SK-N-SH (cell line): ENCODE measurements around the gene CNTNAP5. TPM values are rescaled to one million over a fixed set of nuclear protein-coding genes. Genes with fewer than 3 reads are reported as not detected.

Experiments
- CTCF ChIA-PET: fragments of 300-600, 350-600 bp; formaldehyde crosslinking; extraction: SDS; loops from one replicate; lab custom pipeline; 2021; lab: Yijun Ruan, JAX
- POLR2A ChIA-PET: fragments of 350-600 bp; sonication (Branson Sonifier 250); formaldehyde crosslinking; extraction: SDS; loops from one replicate; lab custom pipeline; 2020; ENCODE audit warnings: antibody characterized with exemption, inconsistent platforms; lab: Yijun Ruan, JAX
- DNase-seq: peaks from one replicate; pipeline ENCODE4 v3.0.0; 2012
- H2AFZ ChIP-seq: fragments of 200-600 bp; sonication (generic); 2 replicates; pipeline ENCODE4 v1.8.1; 2016; ENCODE audit warnings: antibody characterized with exemption, mild to moderate bottlenecking, low read depth
- H3F3A ChIP-seq: fragments of 200-600 bp; sonication (generic); replicated peaks from 2 replicates; pipeline ENCODE3; 2016; ENCODE audit warnings: antibody characterized with exemption, mild to moderate bottlenecking; ENCODE audit not compliant: insufficient read depth
- H3K27ac ChIP-seq, 2 experiments: fragments of 200-500 bp in 1 of 2; fragments of 200-600 bp in 1 of 2; sonication (Bioruptor generic) in 1 of 2; sonication (generic), shearing (Covaris generic) in 1 of 2; 2 replicates each; pipeline versions ENCODE4 v1.5.1 to v1.6.1; 2014 to 2016; ENCODE audit warnings: low read depth in 2 of 2, inconsistent platforms in 1 of 2, low read length in 1 of 2, mild to moderate bottlenecking in 1 of 2, mixed read lengths in 1 of 2
- H3K27me3 ChIP-seq: fragments of 200-600 bp; sonication (generic), shearing (Covaris generic); 2 replicates; pipeline ENCODE4 v1.6.1; 2016; ENCODE audit warnings: mixed run types; ENCODE audit not compliant: insufficient read depth
- H3K36me3 ChIP-seq, 2 experiments: fragments of 200-500 bp in 1 of 2; fragments of 200-600 bp in 1 of 2; sonication (Bioruptor generic) in 1 of 2; sonication (generic) in 1 of 2; replicated peaks in 1 of 2; 2 replicates each; pipeline versions ENCODE3 to v1.5.1; 2014 to 2016; ENCODE audit warnings: low read length in 1 of 2, mild to moderate bottlenecking in 1 of 2; ENCODE audit not compliant: insufficient read depth in 2 of 2, control insufficient read depth in 1 of 2
- H3K4me1 ChIP-seq, 2 experiments: fragments of 200-500 bp in 1 of 2; fragments of 200-600 bp in 1 of 2; sonication (Bioruptor generic) in 1 of 2; sonication (generic), shearing (Covaris generic) in 1 of 2; 2 replicates each; pipeline versions ENCODE4 v1.5.1 to v1.6.1; 2014 to 2016; ENCODE audit warnings: low read depth in 1 of 2, low read length in 1 of 2, mixed run types in 1 of 2; ENCODE audit not compliant: insufficient read depth in 2 of 2, control insufficient read depth in 1 of 2
- H3K4me2 ChIP-seq: fragments of 200-600 bp; sonication (generic), shearing (Covaris generic); 2 replicates; pipeline ENCODE4 v1.6.1; 2017; ENCODE audit warnings: mixed run types
- H3K4me3 ChIP-seq, 2 experiments: fragments of 200-500 bp in 1 of 2; fragments of 200-600 bp in 1 of 2; sonication (Bioruptor generic) in 1 of 2; sonication (generic), shearing (Covaris generic) in 1 of 2; 2 replicates each; pipeline versions ENCODE4 v1.5.1 to v1.8.1; 2014 to 2016; ENCODE audit warnings: low read depth in 2 of 2, inconsistent platforms in 1 of 2, low read length in 1 of 2, mild to moderate bottlenecking in 1 of 2, mixed read lengths in 1 of 2, moderate library complexity in 1 of 2
- H3K79me2 ChIP-seq: fragments of 200-600 bp; sonication (generic); 2 replicates; pipeline ENCODE4 v1.8.1; 2017; ENCODE audit warnings: mild to moderate bottlenecking; ENCODE audit not compliant: insufficient read depth
- H3K9ac ChIP-seq: fragments of 200-600 bp; sonication (generic); 2 replicates; pipeline ENCODE4 v1.6.1; 2017; ENCODE audit warnings: mixed run types
- H3K9me2 ChIP-seq: fragments of 200-600 bp; sonication (generic); 2 replicates; pipeline ENCODE4 v1.6.1; 2017; ENCODE audit warnings: mixed run types
- H3K9me3 ChIP-seq: fragments of 200-600 bp; sonication (generic); 2 replicates; pipeline ENCODE4 v1.6.1; 2017; ENCODE audit warnings: mixed run types, mild to moderate bottlenecking, moderate library complexity
- H4K20me1 ChIP-seq: fragments of 200-600 bp; sonication (generic); 2 replicates; pipeline ENCODE4 v1.6.1; 2017; ENCODE audit warnings: mild to moderate bottlenecking, mixed run types; ENCODE audit not compliant: insufficient read depth
- CHD2 ChIP-seq: fragments of 150-350 bp; IDR thresholded peaks from 2 replicates; pipeline ENCODE4 v1.6.1; 2018; ENCODE audit warnings: low read length; ENCODE audit not compliant: partially characterized antibody
- ELF1 ChIP-seq: IDR thresholded peaks from 2 replicates; pipeline ENCODE4 v1.4.0; 2012
- EP300 ChIP-seq, 2 experiments: IDR thresholded peaks; 2 replicates each; pipeline versions ENCODE4 v1.4.0 to v1.6.1; 2012; ENCODE audit warnings: borderline replicate concordance in 1 of 2, low read depth in 1 of 2, low read length in 1 of 2
- FOSL2 ChIP-seq: IDR thresholded peaks from 2 replicates; pipeline ENCODE4 v1.4.0; 2012; ENCODE audit warnings: low read depth, mild to moderate bottlenecking, moderate library complexity, borderline replicate concordance
- GATA2 ChIP-seq: sonication (generic); formaldehyde crosslinking; IDR thresholded peaks from 2 replicates; pipeline ENCODE4 v1.5.0; 2020; ENCODE audit warnings: mild to moderate bottlenecking, missing genetic modification reagents
- IRF3 ChIP-seq: fragments of 150-350 bp; IDR thresholded peaks from 2 replicates; pipeline ENCODE4 v1.6.1; 2016; ENCODE audit warnings: mild to moderate bottlenecking, low read depth, low read length
- NFIC ChIP-seq: IDR thresholded peaks from 2 replicates; pipeline ENCODE4 v1.4.0; 2012; ENCODE audit warnings: borderline replicate concordance
- NRF1 ChIP-seq: IDR thresholded peaks from 2 replicates; pipeline ENCODE4 v1.6.1; 2012; ENCODE audit warnings: low read depth, mild to moderate bottlenecking, low read length
- POLR2AphosphoS5 ChIP-seq: IDR thresholded peaks from 2 replicates; pipeline ENCODE4 v1.6.1; 2012; ENCODE audit warnings: low read depth, low read length
- REST ChIP-seq: IDR thresholded peaks from 2 replicates; pipeline ENCODE4 v1.6.1; 2012; ENCODE audit warnings: mild to moderate bottlenecking, low read depth, low read length, moderate library complexity
- RFX5 ChIP-seq: IDR thresholded peaks from 2 replicates; pipeline ENCODE4 v1.6.1; 2012; ENCODE audit warnings: mild to moderate bottlenecking, improper control_type of control experiment, low read length
- SIN3A ChIP-seq: IDR thresholded peaks from 2 replicates; pipeline ENCODE4 v1.6.1; 2012; ENCODE audit warnings: low read depth, mild to moderate bottlenecking, low read length, moderate library complexity, borderline replicate concordance
- SMC3 ChIP-seq: IDR thresholded peaks from 2 replicates; pipeline ENCODE4 v1.6.1; 2012; ENCODE audit warnings: low read depth, low read length, improper control_type of control experiment
- TCF12 ChIP-seq: IDR thresholded peaks from 2 replicates; pipeline ENCODE4 v1.4.0; 2012
- TEAD4 ChIP-seq: IDR thresholded peaks from 2 replicates; pipeline ENCODE4 v1.4.0; 2012; ENCODE audit warnings: mild to moderate bottlenecking, borderline replicate concordance; ENCODE audit not compliant: insufficient read depth
- USF1 ChIP-seq: IDR thresholded peaks from 2 replicates; pipeline ENCODE4 v1.4.0; 2012; ENCODE audit warnings: low read depth, borderline replicate concordance
- WGBS: methylation state at CpG from one replicate; pipeline ENCODE4 v1.1.6; 2017; ENCODE audit warnings: low lambda C conversion rate; 5-methylcytosine and 5-hydroxymethylcytosine counted together
- polyA plus RNA-seq, 3 experiments: library from polyadenylated mRNA; depleted of rRNA; stranded (reverse); fragments of >200 nt; gene quantifications; 2 replicates each; pipeline ENCODE4 v1.2.3, GENCODE V29; 2012
- TF ChIP-seq, protein P1 (sequence below): fragments of 200-600 bp; sonication (generic); IDR thresholded peaks from 2 replicates; pipeline ENCODE4 v1.6.1; 2017; ENCODE audit warnings: antibody characterized with exemption, mild to moderate bottlenecking, moderate library complexity
- TF ChIP-seq, protein P2 (sequence below): IDR thresholded peaks from 2 replicates; pipeline ENCODE4 v1.4.0; 2012; ENCODE audit warnings: low read depth
- TF ChIP-seq, protein P3 (sequence below): IDR thresholded peaks from 2 replicates; pipeline ENCODE4 v1.4.0; 2012; ENCODE audit warnings: low read depth, borderline replicate concordance

CNTNAP5 gene
- polyA plus RNA-seq, 1 of the 3 experiments (the other 2 are of a cell fraction), result 0.08 TPM

- no peaks in the 10 kb centered on the region for H4K20me1 ChIP-seq
- ChIA-PET POLR2A (no interaction called here), CTCF (interaction anchor here (2.4 kb wide), 1 partner anchor 10 kb away, joined by 7 read pairs; no protein-coding TSS in a partner anchor)
- H3K9ac ChIP-seq, result no peak overlapping the region
- no peak overlapping the region for H2AFZ ChIP-seq
- H3K4me3 ChIP-seq, result no peak overlapping the region
- H3K9me2 ChIP-seq, result no peaks in the 10 kb centered on the region
- no peaks in the 10 kb centered on the region for H3K36me3 ChIP-seq
- no peaks in the 10 kb centered on the region for H3K79me2 ChIP-seq
- TF ChIP-seq TEAD4 (no peak), NRF1 (no peak), SMC3 (no peak), CHD2 (no peak), GATA2 (no peak), IRF3 (no peak), USF1 (no peak), SIN3A (no peak)
- TF ChIP-seq, protein P1, sequence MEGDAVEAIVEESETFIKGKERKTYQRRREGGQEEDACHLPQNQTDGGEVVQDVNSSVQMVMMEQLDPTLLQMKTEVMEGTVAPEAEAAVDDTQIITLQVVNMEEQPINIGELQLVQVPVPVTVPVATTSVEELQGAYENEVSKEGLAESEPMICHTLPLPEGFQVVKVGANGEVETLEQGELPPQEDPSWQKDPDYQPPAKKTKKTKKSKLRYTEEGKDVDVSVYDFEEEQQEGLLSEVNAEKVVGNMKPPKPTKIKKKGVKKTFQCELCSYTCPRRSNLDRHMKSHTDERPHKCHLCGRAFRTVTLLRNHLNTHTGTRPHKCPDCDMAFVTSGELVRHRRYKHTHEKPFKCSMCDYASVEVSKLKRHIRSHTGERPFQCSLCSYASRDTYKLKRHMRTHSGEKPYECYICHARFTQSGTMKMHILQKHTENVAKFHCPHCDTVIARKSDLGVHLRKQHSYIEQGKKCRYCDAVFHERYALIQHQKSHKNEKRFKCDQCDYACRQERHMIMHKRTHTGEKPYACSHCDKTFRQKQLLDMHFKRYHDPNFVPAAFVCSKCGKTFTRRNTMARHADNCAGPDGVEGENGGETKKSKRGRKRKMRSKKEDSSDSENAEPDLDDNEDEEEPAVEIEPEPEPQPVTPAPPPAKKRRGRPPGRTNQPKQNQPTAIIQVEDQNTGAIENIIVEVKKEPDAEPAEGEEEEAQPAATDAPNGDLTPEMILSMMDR, result no peak
- TF ChIP-seq, protein P2, sequence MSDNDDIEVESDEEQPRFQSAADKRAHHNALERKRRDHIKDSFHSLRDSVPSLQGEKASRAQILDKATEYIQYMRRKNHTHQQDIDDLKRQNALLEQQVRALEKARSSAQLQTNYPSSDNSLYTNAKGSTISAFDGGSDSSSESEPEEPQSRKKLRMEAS, result no peak
- DNase-seq, result no peak
- H3K4me2 ChIP-seq, result no peak overlapping the region
- no peaks in the 10 kb centered on the region for H3K9me3 ChIP-seq
- no peaks in the 10 kb centered on the region for H3K27me3 ChIP-seq
- no peaks in the 10 kb centered on the region for H3K4me1 ChIP-seq
- no peak overlapping the region for H3K27ac ChIP-seq
- WGBS, result 18% methylated on average over 4 of the region's 4 CpGs
- no peaks in the 10 kb centered on the region for H3F3A ChIP-seq
These were observed 535.6 kb downstream of the CNTNAP5 start for GRCh38 chr2:124560592-124561112.

- Histone ChIP-seq H3K4me2 (no peak overlapping the region), H3K4me1 (no peaks in the 10 kb centered on the region), H3K4me3 (no peak overlapping the region), H3F3A (no peaks in the 10 kb centered on the region), H3K79me2 (no peaks in the 10 kb centered on the region), H2AFZ (no peak overlapping the region), H3K27ac (no peak overlapping the region), H3K9me2 (no peaks in the 10 kb centered on the region), H3K9ac (no peak overlapping the region), H4K20me1 (no peaks in the 10 kb centered on the region), H3K9me3 (no peaks in the 10 kb centered on the region), H3K27me3 (no peaks in the 10 kb centered on the region), H3K36me3 (no peaks in the 10 kb centered on the region)
- POLR2A ChIA-PET, result no interaction called here
- DNase-seq, result no peak
- CTCF ChIA-PET, result no interaction called here
- 11% methylated on average over 2 of the region's 2 CpGs for WGBS
- TF ChIP-seq TEAD4 (no peak), TCF12 (no peak), ELF1 (no peak), POLR2AphosphoS5 (no peak), RFX5 (no peak), NFIC (no peak), FOSL2 (no peak), REST (no peak), EP300 (IDR thresholded peaks at IDR 0.05; ENCODE audit: borderline replicate concordance in 1 of 2, low read depth in 1 of 2, low read length in 1 of 2) (no peak)
- TF ChIP-seq, protein P3, sequence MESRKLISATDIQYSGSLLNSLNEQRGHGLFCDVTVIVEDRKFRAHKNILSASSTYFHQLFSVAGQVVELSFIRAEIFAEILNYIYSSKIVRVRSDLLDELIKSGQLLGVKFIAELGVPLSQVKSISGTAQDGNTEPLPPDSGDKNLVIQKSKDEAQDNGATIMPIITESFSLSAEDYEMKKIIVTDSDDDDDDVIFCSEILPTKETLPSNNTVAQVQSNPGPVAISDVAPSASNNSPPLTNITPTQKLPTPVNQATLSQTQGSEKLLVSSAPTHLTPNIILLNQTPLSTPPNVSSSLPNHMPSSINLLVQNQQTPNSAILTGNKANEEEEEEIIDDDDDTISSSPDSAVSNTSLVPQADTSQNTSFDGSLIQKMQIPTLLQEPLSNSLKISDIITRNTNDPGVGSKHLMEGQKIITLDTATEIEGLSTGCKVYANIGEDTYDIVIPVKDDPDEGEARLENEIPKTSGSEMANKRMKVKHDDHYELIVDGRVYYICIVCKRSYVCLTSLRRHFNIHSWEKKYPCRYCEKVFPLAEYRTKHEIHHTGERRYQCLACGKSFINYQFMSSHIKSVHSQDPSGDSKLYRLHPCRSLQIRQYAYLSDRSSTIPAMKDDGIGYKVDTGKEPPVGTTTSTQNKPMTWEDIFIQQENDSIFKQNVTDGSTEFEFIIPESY, result no peak
These were observed 536.4 kb downstream of the CNTNAP5 start for GRCh38 chr2:124561486-124561885.
